ENCODE measurements around the gene MTR.

Gene MTR

DNA sequence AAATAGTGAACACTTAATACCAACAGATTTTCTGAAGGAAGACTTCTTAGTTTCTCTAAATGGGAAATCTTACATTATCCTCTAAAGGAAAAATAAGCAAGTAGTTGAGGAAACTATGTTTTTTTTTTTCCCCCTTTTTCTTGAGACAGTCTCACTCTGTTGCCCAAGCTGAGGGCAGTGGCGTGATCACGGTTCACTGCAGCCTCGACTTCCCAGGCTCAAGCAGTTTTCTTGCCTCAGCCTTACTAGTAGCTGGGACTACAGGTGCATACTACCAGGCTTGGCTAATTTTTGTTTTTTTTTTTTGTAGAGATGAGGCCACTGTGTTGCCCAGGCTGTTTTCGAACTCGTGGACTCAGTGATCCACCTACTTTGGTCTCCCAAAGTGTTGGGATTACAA, 3.9 kb downstream of the MTR start:
- no peaks in the 10 kb centered on the region for H3K27me3 ChIP-seq (ENCODE audit: insufficient read depth, low read depth, severe bottlenecking)
- TF ChIP-seq, protein P1, sequence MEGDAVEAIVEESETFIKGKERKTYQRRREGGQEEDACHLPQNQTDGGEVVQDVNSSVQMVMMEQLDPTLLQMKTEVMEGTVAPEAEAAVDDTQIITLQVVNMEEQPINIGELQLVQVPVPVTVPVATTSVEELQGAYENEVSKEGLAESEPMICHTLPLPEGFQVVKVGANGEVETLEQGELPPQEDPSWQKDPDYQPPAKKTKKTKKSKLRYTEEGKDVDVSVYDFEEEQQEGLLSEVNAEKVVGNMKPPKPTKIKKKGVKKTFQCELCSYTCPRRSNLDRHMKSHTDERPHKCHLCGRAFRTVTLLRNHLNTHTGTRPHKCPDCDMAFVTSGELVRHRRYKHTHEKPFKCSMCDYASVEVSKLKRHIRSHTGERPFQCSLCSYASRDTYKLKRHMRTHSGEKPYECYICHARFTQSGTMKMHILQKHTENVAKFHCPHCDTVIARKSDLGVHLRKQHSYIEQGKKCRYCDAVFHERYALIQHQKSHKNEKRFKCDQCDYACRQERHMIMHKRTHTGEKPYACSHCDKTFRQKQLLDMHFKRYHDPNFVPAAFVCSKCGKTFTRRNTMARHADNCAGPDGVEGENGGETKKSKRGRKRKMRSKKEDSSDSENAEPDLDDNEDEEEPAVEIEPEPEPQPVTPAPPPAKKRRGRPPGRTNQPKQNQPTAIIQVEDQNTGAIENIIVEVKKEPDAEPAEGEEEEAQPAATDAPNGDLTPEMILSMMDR (IDR thresholded peaks at IDR 0.05; ENCODE audit: low read depth, low read length) = no peak

DNA sequence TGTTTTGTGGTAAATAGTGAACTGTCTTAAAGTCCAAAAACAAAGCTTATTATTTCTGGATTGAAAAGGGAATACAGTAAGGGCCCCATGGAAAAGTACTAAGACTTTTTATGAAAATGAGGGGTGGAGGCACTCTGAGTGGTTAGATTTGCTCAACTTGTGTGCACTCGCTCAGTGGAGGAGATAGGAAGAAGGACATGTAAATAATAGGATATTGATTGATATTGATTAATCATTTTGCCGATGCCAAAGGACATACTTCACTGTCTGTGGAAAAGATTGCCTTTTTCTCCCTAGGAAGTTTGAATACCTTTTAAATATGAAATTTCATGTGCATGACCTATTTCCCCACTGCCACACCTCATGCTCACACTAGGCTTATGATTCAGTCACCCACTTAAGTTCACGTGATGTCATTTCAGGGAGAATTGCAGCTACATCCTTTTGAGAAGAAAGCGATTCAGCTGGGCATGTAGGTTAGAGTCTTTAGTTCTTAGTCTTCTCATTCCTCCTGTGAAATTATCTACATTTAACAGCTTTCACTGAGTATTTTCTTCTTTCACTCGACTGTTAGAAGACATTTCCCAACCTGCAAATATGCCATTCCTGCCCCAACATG, 5.0 kb downstream of the MTR start:
- no peaks in the 10 kb centered on the region for H3K9me3 ChIP-seq (ENCODE audit: severe bottlenecking)
- no peak overlapping the region for H3K4me3 ChIP-seq (ENCODE audit: low read depth, low read length)
- peaks cover 26% of the 10 kb centered on the region for H3K36me3 ChIP-seq
- H3K27ac ChIP-seq = no peak overlapping the region
- no peak for DNase-seq
- TF ChIP-seq, protein P1 (IDR thresholded peaks at IDR 0.05; ENCODE audit: low read depth, low read length) = no peak
- no peaks in the 10 kb centered on the region for H3K27me3 ChIP-seq (ENCODE audit: insufficient read depth, low read depth, severe bottlenecking)

More for the DNA sequence above, 3.9 kb downstream of the MTR start:
- H3K27ac ChIP-seq = no peak overlapping the region
- DNase-seq = no peak
- H3K36me3 ChIP-seq = peaks cover 25% of the 10 kb centered on the region
- H3K9me3 ChIP-seq (ENCODE audit: severe bottlenecking) = no peaks in the 10 kb centered on the region
- no peak overlapping the region for H3K4me3 ChIP-seq (ENCODE audit: low read depth, low read length)

DNA sequence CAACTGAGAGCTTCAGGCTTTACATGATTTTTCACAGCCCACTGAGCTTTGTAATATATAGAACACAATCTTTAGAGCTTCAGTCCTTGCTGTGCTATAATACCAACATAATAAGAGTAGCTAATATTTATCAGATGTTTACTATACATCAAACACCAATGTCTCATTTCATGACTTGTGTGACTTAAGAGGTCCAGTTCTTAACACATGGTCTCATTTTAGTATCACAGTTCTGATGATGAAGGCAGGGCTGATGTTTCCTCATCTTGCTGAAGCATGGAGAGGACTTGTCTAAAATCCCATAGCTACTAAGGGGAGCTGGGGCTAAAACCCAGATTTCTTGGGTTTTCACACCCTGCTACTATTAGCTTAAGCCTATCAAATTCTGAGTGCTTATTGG, 5.5 kb downstream of the MTR start:
- TF ChIP-seq, protein P1 (IDR thresholded peaks at IDR 0.05; ENCODE audit: low read depth, low read length) = no peak
- Histone ChIP-seq H3K36me3 (peaks cover 21% of the 10 kb centered on the region), H3K27ac (no peak overlapping the region), H3K4me3 (ENCODE audit: low read depth, low read length) (no peak overlapping the region), H3K27me3 (ENCODE audit: insufficient read depth, low read depth, severe bottlenecking) (no peaks in the 10 kb centered on the region), H3K9me3 (ENCODE audit: severe bottlenecking) (no peaks in the 10 kb centered on the region)
- DNase-seq = no peak

DNA sequence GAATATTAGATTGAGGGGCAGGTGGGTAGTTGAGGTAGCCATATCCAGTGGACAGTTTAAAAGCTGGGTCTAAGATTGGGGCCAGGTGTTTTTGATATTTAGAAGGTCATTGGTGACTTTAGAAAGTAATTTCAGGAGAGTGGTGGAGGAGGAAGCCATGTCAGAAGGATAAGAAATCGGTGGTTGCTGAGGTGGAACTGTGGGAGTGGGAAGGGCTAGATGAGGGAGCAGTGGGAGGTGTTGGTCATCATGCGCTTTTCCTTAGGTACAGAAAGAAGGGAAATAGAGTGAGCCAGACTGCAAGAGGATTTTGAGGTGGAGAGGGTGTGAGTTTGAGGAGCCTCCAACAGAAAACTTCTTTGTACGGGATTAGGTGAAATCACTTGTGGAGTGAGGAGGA, 7.2 kb downstream of the MTR start:
- no peaks in the 10 kb centered on the region for H3K9me3 ChIP-seq (ENCODE audit: severe bottlenecking)
- no peak overlapping the region for H3K27ac ChIP-seq
- peaks cover 34% of the 10 kb centered on the region for H3K36me3 ChIP-seq
- no peak overlapping the region for H3K4me3 ChIP-seq (ENCODE audit: low read depth, low read length)
- no peak for DNase-seq
- no peaks in the 10 kb centered on the region for H3K27me3 ChIP-seq (ENCODE audit: insufficient read depth, low read depth, severe bottlenecking)
- TF ChIP-seq, protein P1 (IDR thresholded peaks at IDR 0.05; ENCODE audit: low read depth, low read length) = no peak

DNA sequence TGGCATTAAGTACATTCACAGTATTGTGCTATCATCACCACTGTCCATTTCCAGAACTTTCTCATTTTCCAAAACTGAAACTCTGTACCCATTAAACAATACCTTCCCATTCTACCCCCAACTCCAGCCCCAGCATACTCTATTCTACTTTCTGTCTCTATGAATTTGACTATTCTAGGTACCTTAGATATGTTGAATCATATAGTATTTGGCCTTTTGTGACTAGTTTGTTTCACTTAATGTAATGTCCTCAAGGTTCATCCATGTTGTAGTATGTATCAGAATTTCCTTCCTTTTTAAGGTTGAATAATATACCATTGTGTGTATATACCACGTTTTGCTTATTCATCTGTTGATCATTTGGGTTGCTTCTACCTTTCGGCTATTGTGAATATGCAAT, 11.5 kb downstream of the MTR start:
- no peak for DNase-seq
- H3K36me3 ChIP-seq = peaks cover 64% of the 10 kb centered on the region

More for the DNA sequence above, 11.5 kb downstream of the MTR start:
- no peak overlapping the region for H3K4me3 ChIP-seq (ENCODE audit: low read depth, low read length)
- no peak overlapping the region for H3K27ac ChIP-seq
- no peaks in the 10 kb centered on the region for H3K9me3 ChIP-seq (ENCODE audit: severe bottlenecking)
- H3K27me3 ChIP-seq (ENCODE audit: insufficient read depth, low read depth, severe bottlenecking) = no peaks in the 10 kb centered on the region
- TF ChIP-seq, protein P1 (IDR thresholded peaks at IDR 0.05; ENCODE audit: low read depth, low read length) = no peak

All from WERI-Rb-1 (cell line).